ENCODE data around the gene RRAD. TPM values are rescaled to one million over a fixed set of nuclear protein-coding genes. Genes with fewer than 3 reads are reported as not detected.

The RRAD gene
- total RNA-seq, 1 experiment from 2014 or later = 2.8 TPM

GRCh38 chr16:66902648-66903543, 22.4 kb downstream of the RRAD start:
- Histone ChIP-seq H3K4me2 (ENCODE audit: low read length) (no peak overlapping the region), H3K4me3 (ENCODE audit: low read length) (no peak overlapping the region), H2AFZ (ENCODE audit: low read length) (no peak overlapping the region), H3K36me3 (ENCODE audit: low read depth, low read length) (no peaks in the 10 kb centered on the region), H3K4me1 (ENCODE audit: insufficient read depth, low read length) (peaks cover 4% of the 10 kb centered on the region; the same call in 1 of the 2 replicates), H3F3A (ENCODE audit: low read length, unreplicated experiment) (no peaks in the 10 kb centered on the region), H3K79me2 (ENCODE audit: low read length) (no peaks in the 10 kb centered on the region), H4K20me1 (ENCODE audit: low read length) (no peaks in the 10 kb centered on the region), H3K9ac (ENCODE audit: low read length) (no peak overlapping the region), H3K9me3 (ENCODE audit: low read length) (no peaks in the 10 kb centered on the region), H3K9me2 (replicated peaks; ENCODE audit: low read length) (no peaks in the 10 kb centered on the region), H3K27ac (ENCODE audit: low read length) (no peak overlapping the region), H3K27me3 (ENCODE audit: low read length) (no peaks in the 10 kb centered on the region)
- DNase-seq (no peak), ATAC-seq (no peak)
- ChIA-PET POLR2A (ENCODE audit: unreplicated experiment) (no interaction called here), CTCF (no interaction called here)
- no TSS peak for BruUV-seq (replicated peaks)
- intact Hi-C loops (cut with micrococcal nuclease) = no loop called here
- TF ChIP-seq EZH2phosphoT487 (IDR thresholded peaks at IDR 0.05; ENCODE audit: borderline replicate concordance, low read length) = no peak
- TF ChIP-seq EZH2 (IDR thresholded peaks at IDR 0.05; ENCODE audit: low read length, unreplicated experiment) = no peak
- TF ChIP-seq CTCF (conservative IDR thresholded peaks at IDR 0.05; ENCODE audit: low read depth, low read length) = no peak

GRCh38 chr16:66901626-66902025, 23.7 kb downstream of the RRAD start:
- Histone ChIP-seq H3K9me3 (ENCODE audit: low read length) (no peaks in the 10 kb centered on the region), H3K4me2 (ENCODE audit: low read length) (no peak overlapping the region), H3K4me1 (ENCODE audit: insufficient read depth, low read length) (peaks cover 4% of the 10 kb centered on the region; the same call in 1 of the 2 replicates), H3K27me3 (ENCODE audit: low read length) (no peaks in the 10 kb centered on the region), H3K9ac (ENCODE audit: low read length) (no peak overlapping the region), H3K79me2 (ENCODE audit: low read length) (no peaks in the 10 kb centered on the region), H2AFZ (ENCODE audit: low read length) (no peak overlapping the region), H3K36me3 (ENCODE audit: low read depth, low read length) (no peaks in the 10 kb centered on the region), H3K4me3 (ENCODE audit: low read length) (no peak overlapping the region), H3K9me2 (replicated peaks; ENCODE audit: low read length) (no peaks in the 10 kb centered on the region), H3K27ac (ENCODE audit: low read length) (no peak overlapping the region), H4K20me1 (ENCODE audit: low read length) (no peaks in the 10 kb centered on the region), H3F3A (ENCODE audit: low read length, unreplicated experiment) (no peaks in the 10 kb centered on the region)
- no TSS peak for BruUV-seq (replicated peaks)
- DNase-seq = no peak
- intact Hi-C loops (cut with micrococcal nuclease) = no loop called here
- TF ChIP-seq EZH2phosphoT487 (IDR thresholded peaks at IDR 0.05; ENCODE audit: borderline replicate concordance, low read length) = no peak
- no peak for TF ChIP-seq CTCF (conservative IDR thresholded peaks at IDR 0.05; ENCODE audit: low read depth, low read length)
- CTCF ChIA-PET = no interaction called here
- POLR2A ChIA-PET (ENCODE audit: unreplicated experiment) = no interaction called here
- ATAC-seq = no peak

- BruUV-seq (replicated peaks) = no TSS peak
- H3K79me2 ChIP-seq (ENCODE audit: low read length) = no peaks in the 10 kb centered on the region
- no peaks in the 10 kb centered on the region for H3F3A ChIP-seq (ENCODE audit: low read length, unreplicated experiment)
- ChIA-PET CTCF (no interaction called here), POLR2A (ENCODE audit: unreplicated experiment) (no interaction called here)
- no peaks in the 10 kb centered on the region for H3K9me2 ChIP-seq (replicated peaks; ENCODE audit: low read length)
- no peak overlapping the region for H3K27ac ChIP-seq (ENCODE audit: low read length)
- no peak overlapping the region for H3K4me2 ChIP-seq (ENCODE audit: low read length)
- no peak overlapping the region for H3K9ac ChIP-seq (ENCODE audit: low read length)
- H3K36me3 ChIP-seq (ENCODE audit: low read depth, low read length) = no peaks in the 10 kb centered on the region
- TF ChIP-seq EZH2 (IDR thresholded peaks at IDR 0.05; ENCODE audit: low read length, unreplicated experiment) (no peak), CTCF (conservative IDR thresholded peaks at IDR 0.05; ENCODE audit: low read depth, low read length) (no peak), EZH2phosphoT487 (IDR thresholded peaks at IDR 0.05; ENCODE audit: borderline replicate concordance, low read length) (no peak)
- DNase-seq (no peak), ATAC-seq (no peak)
- H4K20me1 ChIP-seq (ENCODE audit: low read length) = no peaks in the 10 kb centered on the region
- H2AFZ ChIP-seq (ENCODE audit: low read length) = no peak overlapping the region
- no peak overlapping the region for H3K4me3 ChIP-seq (ENCODE audit: low read length)
- H3K9me3 ChIP-seq (ENCODE audit: low read length) = no peaks in the 10 kb centered on the region
- H3K27me3 ChIP-seq (ENCODE audit: low read length) = no peaks in the 10 kb centered on the region
- intact Hi-C loops (cut with micrococcal nuclease) = no loop called here
- H3K4me1 ChIP-seq (ENCODE audit: insufficient read depth, low read length) = peaks cover 4% of the 10 kb centered on the region; the same call in 1 of the 2 replicates
These were observed 24.5 kb downstream of the RRAD start for GRCh38 chr16:66900721-66901441.
